HepG2 (cell line): Measurements from ENCODE around the gene STK11. TPM values are rescaled to one million over a fixed set of nuclear protein-coding genes. Genes with fewer than 3 reads are reported as not detected.

Experiments
- ATAC-seq: fragments of 200-7000 bp; cut with Tn5 transposase; 3 replicates; pipeline ENCODE4 v1.9.1; 2020; ENCODE audit warnings: mild to moderate bottlenecking, moderate library complexity
- BruUV-seq: library from RNA; stranded (reverse); fragments of 400-500 nt; replicated peaks from 2 replicates; lab custom pipeline; 2021; lab: Mats Ljungman, UMichigan
- CTCF ChIA-PET: fragments of 300-600 bp; formaldehyde crosslinking; extraction: SDS; loops from one replicate; lab custom pipeline; 2021; ENCODE audit warnings: low total read pairs, inconsistent platforms, low intra/inter-chr PET ratio; lab: Yijun Ruan, JAX
- POLR2A ChIA-PET: fragments of 350-600 bp; sonication (Branson Sonifier 250); formaldehyde crosslinking; loops from one replicate; lab custom pipeline; 2020; ENCODE audit warnings: antibody characterized with exemption, inconsistent platforms; lab: Yijun Ruan, JAX
- DNase-seq: peaks from one replicate; pipeline ENCODE4 v3.0.0-alpha.2; 2015; ENCODE audit warnings: low spot score
- FAIRE-seq: peaks from 3 replicates; lab custom pipeline; 2011; peaks lifted over from hg19 to GRCh38; lab: Jason Lieb, UNC
- H2AFZ ChIP-seq: one replicate; pipeline ENCODE4 v1.6.1; 2011; ENCODE audit warnings: low read length, inconsistent platforms
- H3K27ac ChIP-seq: fragments of 300-600 bp; 3 replicates; pipeline ENCODE4 v1.8.0; 2011; ENCODE audit warnings: mixed run types, mild to moderate bottlenecking, mixed read lengths, low read length, inconsistent platforms; ENCODE audit not compliant: insufficient read depth; ENCODE audit errors: extremely low read length
- H3K27me3 ChIP-seq, 2 experiments: fragments of 200-600 bp in 1 of 2; 2 replicates in 1 of 2; 3 replicates in 1 of 2; pipeline versions ENCODE4 v1.6.0 to v1.8.0; 2011; ENCODE audit warnings: low read length in 2 of 2, mild to moderate bottlenecking in 2 of 2, moderate library complexity in 2 of 2, inconsistent platforms in 1 of 2; ENCODE audit not compliant: insufficient read depth in 2 of 2, control insufficient read depth in 1 of 2
- H3K36me3 ChIP-seq, 2 experiments: fragments of 200-600 bp in 1 of 2; replicated peaks in 1 of 2; 2 replicates in 1 of 2; 3 replicates in 1 of 2; pipeline versions ENCODE4 v1.5.1 to v1.8.0; 2011; ENCODE audit warnings: low read length in 2 of 2, inconsistent platforms in 1 of 2; ENCODE audit not compliant: insufficient read depth in 2 of 2, control insufficient read depth in 1 of 2
- H3K4me1 ChIP-seq: 2 replicates; pipeline ENCODE4 v1.5.1; 2012; ENCODE audit warnings: low read length, inconsistent platforms; ENCODE audit not compliant: insufficient read depth
- H3K4me2 ChIP-seq: 2 replicates; pipeline ENCODE4 v1.6.0; 2011; ENCODE audit warnings: low read depth, low read length, inconsistent platforms
- H3K4me3 ChIP-seq, 3 experiments: fragments of 200-600 bp in 1 of 3; sonication (generic), shearing (Covaris generic) in 1 of 3; replicated peaks in 1 of 3; 2 replicates each; pipeline ENCODE4 v1.5.1; 2011 to 2016; ENCODE audit warnings: low read length in 3 of 3, inconsistent platforms in 2 of 3, low read depth in 2 of 3, mild to moderate bottlenecking in 2 of 3, control low read depth in 1 of 3, mixed read lengths in 1 of 3; ENCODE audit not compliant: insufficient read depth in 1 of 3
- H3K79me2 ChIP-seq: one replicate; pipeline ENCODE4 v1.6.1; 2011; ENCODE audit warnings: low read length, inconsistent platforms; ENCODE audit not compliant: insufficient read depth
- H3K9ac ChIP-seq: 2 replicates; pipeline ENCODE4 v1.6.0; 2011; ENCODE audit warnings: mild to moderate bottlenecking, low read depth, low read length, inconsistent platforms; ENCODE audit not compliant: insufficient read depth
- H3K9me3 ChIP-seq: 2 replicates; pipeline ENCODE4 v1.5.1; 2012; ENCODE audit warnings: mild to moderate bottlenecking, low read length
- H4K20me1 ChIP-seq: 2 replicates; pipeline ENCODE4 v1.6.0; 2011; ENCODE audit warnings: inconsistent platforms, mild to moderate bottlenecking, low read length, moderate library complexity; ENCODE audit not compliant: insufficient read depth
- ELF3 ChIP-seq: IDR thresholded peaks from 2 replicates; pipeline ENCODE4 v1.6.1; 2016; ENCODE audit warnings: missing genetic modification reagents, missing compliant biosample characterization
- HDAC2 ChIP-seq: sonication (generic); formaldehyde crosslinking; IDR thresholded peaks from 2 replicates; pipeline ENCODE4 v1.4.0; 2020; ENCODE audit warnings: missing genetic modification reagents
- HMG20B ChIP-seq: conservative IDR thresholded peaks from 2 replicates; pipeline ENCODE4 v1.6.1; 2016; ENCODE audit warnings: missing genetic modification reagents, missing compliant biosample characterization
- KMT2A ChIP-seq: sonication (generic); formaldehyde crosslinking; IDR thresholded peaks from 2 replicates; pipeline ENCODE4 v1.4.0; 2020; ENCODE audit warnings: missing genetic modification reagents
- MZF1 ChIP-seq: sonication (generic); formaldehyde crosslinking; IDR thresholded peaks from 2 replicates; pipeline ENCODE4 v1.8.1; 2023; ENCODE audit warnings: mild to moderate bottlenecking, missing genetic modification reagents, borderline replicate concordance
- REST ChIP-seq, 2 experiments: IDR thresholded peaks; 2 replicates each; pipeline ENCODE4 v1.6.1; 2011 to 2012; ENCODE audit warnings: low read length in 2 of 2, borderline replicate concordance in 1 of 2, low read depth in 1 of 2, mild to moderate bottlenecking in 1 of 2, moderate library complexity in 1 of 2
- TAF1 ChIP-seq: sonication (generic); formaldehyde crosslinking; IDR thresholded peaks from 2 replicates; pipeline ENCODE4 v1.4.0; 2020; ENCODE audit warnings: missing genetic modification reagents
- THAP9 ChIP-seq: sonication (generic); formaldehyde crosslinking; IDR thresholded peaks from 2 replicates; pipeline ENCODE4; 2020; ENCODE audit warnings: missing genetic modification reagents, mild to moderate bottlenecking, borderline replicate concordance
- ZFP36L2 ChIP-seq: sonication (generic); formaldehyde crosslinking; IDR thresholded peaks from 2 replicates; pipeline ENCODE4 v1.4.0; 2020; ENCODE audit warnings: missing genetic modification reagents
- ZMYM2 ChIP-seq: sonication (generic); formaldehyde crosslinking; IDR thresholded peaks from 2 replicates; pipeline ENCODE4 v1.8.0; 2022; ENCODE audit warnings: mild to moderate bottlenecking, missing genetic modification reagents
- ZNF136 ChIP-seq: sonication (generic); formaldehyde crosslinking; IDR thresholded peaks from 2 replicates; pipeline ENCODE4 v1.8.1; 2022; ENCODE audit warnings: low read depth, mild to moderate bottlenecking, moderate library complexity, missing genetic modification reagents
- ZNF746 ChIP-seq: sonication (generic); formaldehyde crosslinking; IDR thresholded peaks from 2 replicates; pipeline ENCODE4 v1.8.0; 2022; ENCODE audit warnings: mild to moderate bottlenecking, missing genetic modification reagents
- WGBS: methylation state at CpG from one replicate; pipeline ENCODE4 v1.1.6; 2017; ENCODE audit warnings: low lambda C conversion rate; 5-methylcytosine and 5-hydroxymethylcytosine counted together
- in situ Hi-C: cut with HindIII; loops from 2 replicates; pipeline ENCODE4 v1.10.0; 2017; ENCODE audit warnings: low pct_unique_long_range_greater_than_20kb; ENCODE audit not compliant: extremely low pct_ligation_motif_present
- intact Hi-C: fragments of 100-400 bp; cut with micrococcal nuclease; formaldehyde crosslinking; loops from one replicate; pipeline ENCODE4 v1.10.0; 2022; ENCODE audit not compliant: unreplicated experiment
- polyA plus RNA-seq, 8 experiments: library from polyadenylated mRNA; depleted of rRNA in 3 of 8; stranded (reverse) in 7 of 8; unstranded in 1 of 8; fragments of >200 nt; fragmentation: Illumina TruSeq in 4 of 8; extraction: Trizol in 4 of 8; gene quantifications; 2 replicates each; pipeline versions ENCODE4 v1.2.1 to v1.2.3, GENCODE V29; 2011 to 2016; ENCODE audit warnings: low read depth in 4 of 8, missing spikeins in 1 of 8, mixed read lengths in 1 of 8; ENCODE audit not compliant: insufficient read depth in 1 of 8
- total RNA-seq, 5 experiments: library from RNA; depleted of rRNA; stranded (reverse); fragments of >200 nt; fragmentation: Illumina TruSeq; extraction: Trizol; gene quantifications; 2 replicates each; pipeline ENCODE4 v1.2.3, GENCODE V29; 2016; ENCODE audit warnings: low read depth in 1 of 5
- TF ChIP-seq, protein P1 (sequence below): sonication (generic); formaldehyde crosslinking; IDR thresholded peaks from 2 replicates; pipeline ENCODE4 v1.8.1; 2023; ENCODE audit warnings: mild to moderate bottlenecking, missing genetic modification reagents

STK11 gene
- total and polyA plus RNA-seq, 2 of the 13 experiments (the other 11 are each of a cell fraction or from before 2014, with no cell fraction given), result 27.5 to 43.6 TPM

- WGBS, result 3% methylated on average over 6 of the region's 31 CpGs
- no peak overlapping the region for H2AFZ ChIP-seq
- intact Hi-C loops (loop anchor here (1.0 kb wide), 1 partner anchor 24 kb away; the partner anchor contains the start of gene CIRBP), in situ Hi-C loops (loop anchor here (5.0 kb wide), 1 partner anchor 32 kb away; the partner anchor contains the start of gene FAM174C)
- H3K9me3 ChIP-seq, result no peaks in the 10 kb centered on the region
- peak; percentile 84 for FAIRE-seq
- ChIA-PET POLR2A (interaction anchor here (0.7 to 10.1 kb wide), 16 partner anchors 8 to 147 kb away, joined by 3 to 469 read pairs (median 5); partner anchors contain the start of genes CIRBP, FAM174C and GPX4), CTCF (interaction anchor here (1.4 to 3.3 kb wide), 2 partner anchors 22 to 34 kb away, joined by 6 to 60 read pairs; no protein-coding TSS in a partner anchor)
- H3K36me3 ChIP-seq, result no peaks in the 10 kb centered on the region
- H3K4me3 ChIP-seq, result peak overlapping the region; percentile 41 to 80 (median 52); a peak in 5 of 6 replicates
- peaks cover 24% of the 10 kb centered on the region for H3K79me2 ChIP-seq
- DNase-seq, result peak; percentile 86
- ATAC-seq, result peak; percentile 49
- H3K9ac ChIP-seq, result peak overlapping the region; percentile 73
- H3K27ac ChIP-seq, result peak overlapping the region; percentile 96
- H4K20me1 ChIP-seq, result peaks cover 2% of the 10 kb centered on the region; the same call in 1 of the 2 replicates
- H3K27me3 ChIP-seq, result no peaks in the 10 kb centered on the region
- H3K4me1 ChIP-seq, result peaks cover 65% of the 10 kb centered on the region
- H3K4me2 ChIP-seq, result peak overlapping the region; percentile 81
- BruUV-seq, result no TSS peak
- TF ChIP-seq ZFP36L2 (CRISPR knock-in tag), result no peak
- no peak; the same call in 1 of the 2 replicates for TF ChIP-seq TAF1 (CRISPR knock-in tag)
- 0 out of 2 replicates have a peak, but pooled peaks have one; percentile 16 for TF ChIP-seq MZF1 (CRISPR knock-in tag)
- peak; percentile 99 for TF ChIP-seq ZMYM2 (CRISPR knock-in tag)
- TF ChIP-seq ELF3, result peak; percentile 95
- no peak for TF ChIP-seq KMT2A (CRISPR knock-in tag)
- no peak for TF ChIP-seq ZNF136 (CRISPR knock-in tag)
- TF ChIP-seq THAP9, result peak; percentile 70; the same call in 1 of the 2 replicates
- TF ChIP-seq HDAC2 (CRISPR knock-in tag), result peak; percentile 95
- TF ChIP-seq ZNF746 (CRISPR knock-in tag), result peak; percentile 99
- 0 out of 2 replicates have a peak, but pooled peaks have one; percentile 35 for TF ChIP-seq HMG20B
- TF ChIP-seq REST (IDR thresholded peaks at IDR 0.05; ENCODE audit: borderline replicate concordance in 1 of 2, low read depth in 1 of 2, low read length in 2 of 2), result 0 out of 4 replicates have a peak, but pooled peaks of 1 of the 2 experiments have one; percentile 40
- TF ChIP-seq, protein P1, sequence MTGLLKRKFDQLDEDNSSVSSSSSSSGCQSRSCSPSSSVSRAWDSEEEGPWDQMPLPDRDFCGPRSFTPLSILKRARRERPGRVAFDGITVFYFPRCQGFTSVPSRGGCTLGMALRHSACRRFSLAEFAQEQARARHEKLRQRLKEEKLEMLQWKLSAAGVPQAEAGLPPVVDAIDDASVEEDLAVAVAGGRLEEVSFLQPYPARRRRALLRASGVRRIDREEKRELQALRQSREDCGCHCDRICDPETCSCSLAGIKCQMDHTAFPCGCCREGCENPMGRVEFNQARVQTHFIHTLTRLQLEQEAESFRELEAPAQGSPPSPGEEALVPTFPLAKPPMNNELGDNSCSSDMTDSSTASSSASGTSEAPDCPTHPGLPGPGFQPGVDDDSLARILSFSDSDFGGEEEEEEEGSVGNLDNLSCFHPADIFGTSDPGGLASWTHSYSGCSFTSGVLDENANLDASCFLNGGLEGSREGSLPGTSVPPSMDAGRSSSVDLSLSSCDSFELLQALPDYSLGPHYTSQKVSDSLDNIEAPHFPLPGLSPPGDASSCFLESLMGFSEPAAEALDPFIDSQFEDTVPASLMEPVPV (CRISPR knock-in tag), result no peak
These were observed 39.3 kb downstream of the STK11 start for GRCh38 chr19:1244693-1245451.
